Glutamatergic neuron (in vitro differentiated cells): ENCODE results near the gene SYNJ2. TPM values are rescaled to one million over a fixed set of nuclear protein-coding genes. Genes with fewer than 3 reads are reported as not detected.

Experiments used
- DNase-seq: peaks from one replicate; pipeline ENCODE4 v3.0.0; 2022
- H3K27ac Mint-ChIP-seq: one replicate; pipeline ENCODE4 v1.8.0; 2020; ENCODE audit warnings: mild to moderate bottlenecking, mixed read lengths, inconsistent platforms; ENCODE audit not compliant: unreplicated experiment
- H3K27me3 Mint-ChIP-seq: one replicate; pipeline ENCODE4 v1.8.0; 2020; ENCODE audit warnings: mild to moderate bottlenecking, moderate library complexity, mixed read lengths, inconsistent platforms; ENCODE audit not compliant: unreplicated experiment
- H3K36me3 Mint-ChIP-seq: one replicate; pipeline ENCODE4 v1.8.0; 2020; ENCODE audit warnings: mild to moderate bottlenecking, mixed read lengths, inconsistent platforms; ENCODE audit not compliant: unreplicated experiment
- H3K4me1 Mint-ChIP-seq: one replicate; pipeline ENCODE4 v1.8.0; 2020; ENCODE audit warnings: mild to moderate bottlenecking, low read depth, mixed read lengths, inconsistent platforms; ENCODE audit not compliant: unreplicated experiment
- H3K4me3 Mint-ChIP-seq: one replicate; pipeline ENCODE4 v1.8.0; 2020; ENCODE audit warnings: mild to moderate bottlenecking, mixed read lengths, inconsistent platforms; ENCODE audit not compliant: unreplicated experiment
- H3K9me3 Mint-ChIP-seq: one replicate; pipeline ENCODE4 v1.8.0; 2020; ENCODE audit warnings: mild to moderate bottlenecking, moderate library complexity, mixed read lengths, inconsistent platforms; ENCODE audit not compliant: unreplicated experiment
- total RNA-seq: library from RNA; stranded (reverse); fragmentation: NEBNext Ultra II Directional; extraction: Animal tissue kit (Norgen Biotek cat#: 25700); gene quantifications from one replicate; pipeline ENCODE4 v1.2.1, GENCODE V29; 2021; ENCODE audit not compliant: unreplicated experiment
- TF ChIP-seq, protein P1 (sequence below): fragments of 200-600 bp; sonication (generic); IDR thresholded peaks from one replicate; pipeline ENCODE4 v1.5.0; 2021; ENCODE audit not compliant: partially characterized antibody, unreplicated experiment

The SYNJ2 gene
- total RNA-seq, 1 donor from 2014 or later, result 2.4 TPM

DNA sequence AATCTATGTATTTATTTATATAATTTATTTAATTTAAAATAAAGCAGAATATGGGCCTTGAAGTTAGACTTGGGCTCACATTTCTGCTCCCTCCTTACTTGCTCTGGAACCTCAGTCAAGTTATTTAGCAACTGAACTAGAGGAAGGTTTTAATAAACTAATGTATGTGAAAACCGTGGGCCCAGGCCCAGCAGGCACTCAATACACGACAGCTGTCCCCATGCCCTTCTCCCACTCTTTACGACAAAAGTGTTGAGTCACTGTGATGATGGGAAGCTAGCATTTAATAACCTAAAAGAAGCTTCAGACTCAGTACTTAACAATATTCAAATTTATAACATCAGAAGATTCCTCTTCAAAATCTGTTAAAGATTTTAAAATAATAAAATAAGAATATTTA, 139.7 kb downstream of the SYNJ2 start:
- Mint-ChIP-seq H3K27ac (peak overlapping the region; percentile 82), H3K9me3 (peaks cover 5% of the 10 kb centered on the region)

DNA sequence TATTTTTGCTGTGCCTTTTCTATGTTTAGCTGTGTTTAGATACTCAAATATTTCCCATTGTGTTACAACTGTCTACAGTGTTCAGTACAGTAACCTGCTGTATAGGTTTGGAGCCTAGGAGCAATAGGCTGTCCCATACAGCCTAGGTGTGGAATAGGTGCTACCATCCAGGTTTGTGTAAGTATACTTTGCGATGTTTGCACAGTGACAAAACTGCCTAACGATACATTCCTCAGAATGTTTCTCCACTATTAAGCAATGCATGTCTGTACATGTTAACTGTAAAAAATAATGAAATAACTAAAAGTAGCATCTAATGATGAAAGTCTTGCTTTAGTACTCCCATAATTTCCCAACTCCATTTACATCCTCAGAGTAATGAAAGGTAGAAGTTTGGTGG, 140.4 kb downstream of the SYNJ2 start:
- Mint-ChIP-seq H3K4me1 (peaks cover 32% of the 10 kb centered on the region), H3K9me3 (peaks cover 5% of the 10 kb centered on the region), H3K27me3 (peaks cover 8% of the 10 kb centered on the region), H3K4me3 (no peak overlapping the region), H3K36me3 (peaks cover 15% of the 10 kb centered on the region), H3K27ac (peak overlapping the region; percentile 49)
- TF ChIP-seq, protein P1, sequence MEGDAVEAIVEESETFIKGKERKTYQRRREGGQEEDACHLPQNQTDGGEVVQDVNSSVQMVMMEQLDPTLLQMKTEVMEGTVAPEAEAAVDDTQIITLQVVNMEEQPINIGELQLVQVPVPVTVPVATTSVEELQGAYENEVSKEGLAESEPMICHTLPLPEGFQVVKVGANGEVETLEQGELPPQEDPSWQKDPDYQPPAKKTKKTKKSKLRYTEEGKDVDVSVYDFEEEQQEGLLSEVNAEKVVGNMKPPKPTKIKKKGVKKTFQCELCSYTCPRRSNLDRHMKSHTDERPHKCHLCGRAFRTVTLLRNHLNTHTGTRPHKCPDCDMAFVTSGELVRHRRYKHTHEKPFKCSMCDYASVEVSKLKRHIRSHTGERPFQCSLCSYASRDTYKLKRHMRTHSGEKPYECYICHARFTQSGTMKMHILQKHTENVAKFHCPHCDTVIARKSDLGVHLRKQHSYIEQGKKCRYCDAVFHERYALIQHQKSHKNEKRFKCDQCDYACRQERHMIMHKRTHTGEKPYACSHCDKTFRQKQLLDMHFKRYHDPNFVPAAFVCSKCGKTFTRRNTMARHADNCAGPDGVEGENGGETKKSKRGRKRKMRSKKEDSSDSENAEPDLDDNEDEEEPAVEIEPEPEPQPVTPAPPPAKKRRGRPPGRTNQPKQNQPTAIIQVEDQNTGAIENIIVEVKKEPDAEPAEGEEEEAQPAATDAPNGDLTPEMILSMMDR, result no peak
- DNase-seq, result no peak

More for the DNA sequence above, 139.7 kb downstream of the SYNJ2 start:
- TF ChIP-seq, protein P1, result no peak
- DNase-seq, result peak; percentile 34
- Mint-ChIP-seq H3K4me3 (peak overlapping the region; percentile 73), H3K4me1 (peaks cover 33% of the 10 kb centered on the region), H3K36me3 (peaks cover 15% of the 10 kb centered on the region), H3K27me3 (peaks cover 8% of the 10 kb centered on the region)

DNA sequence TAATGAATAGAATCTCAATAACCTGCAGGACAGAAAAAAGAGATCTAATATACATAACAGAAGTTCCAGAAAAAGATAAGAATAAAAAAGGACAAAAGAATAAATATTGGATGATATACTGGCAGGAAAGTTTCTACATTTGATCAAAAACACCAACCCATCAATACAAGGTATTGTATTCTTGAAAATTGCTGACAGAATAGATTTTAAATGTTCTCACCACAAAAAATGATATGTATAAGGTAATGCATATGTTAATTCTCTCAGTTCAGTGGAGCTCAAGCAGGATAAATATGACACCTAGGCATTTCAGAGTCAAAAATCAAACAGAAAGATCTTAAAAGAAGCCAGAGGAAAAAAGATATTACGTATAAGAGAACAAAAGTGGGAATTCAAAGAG, 142.6 kb downstream of the SYNJ2 start:
- no peak for DNase-seq
- Mint-ChIP-seq H3K27ac (no peak overlapping the region), H3K4me1 (peaks cover 13% of the 10 kb centered on the region), H3K4me3 (no peak overlapping the region), H3K27me3 (peaks cover 4% of the 10 kb centered on the region), H3K9me3 (peaks cover 1% of the 10 kb centered on the region), H3K36me3 (peaks cover 15% of the 10 kb centered on the region)
- TF ChIP-seq, protein P1, result no peak

DNA sequence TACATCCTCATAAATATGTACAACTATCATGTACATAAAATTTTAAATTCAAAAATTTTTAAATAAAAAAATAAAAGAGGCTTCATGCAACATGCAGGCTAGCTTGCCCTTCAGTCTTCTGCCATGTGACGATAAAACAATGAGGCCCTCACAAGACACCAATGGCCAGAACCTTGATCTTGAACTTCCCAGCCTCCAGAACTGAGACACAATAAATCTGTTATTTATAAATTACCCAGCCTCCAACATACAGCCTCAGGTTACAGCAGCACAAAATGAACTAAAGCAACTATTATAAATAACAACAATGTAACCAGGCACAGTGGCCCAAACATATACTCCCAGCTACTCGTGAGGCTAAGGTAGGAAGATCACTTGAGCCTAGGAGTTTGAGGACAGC, 143.6 kb downstream of the SYNJ2 start:
- Mint-ChIP-seq H3K9me3 (peaks cover 1% of the 10 kb centered on the region), H3K36me3 (peaks cover 15% of the 10 kb centered on the region), H3K4me3 (no peak overlapping the region), H3K27me3 (peaks cover 4% of the 10 kb centered on the region), H3K27ac (no peak overlapping the region), H3K4me1 (peaks cover 13% of the 10 kb centered on the region)
- DNase-seq, result no peak
- TF ChIP-seq, protein P1, result no peak

DNA sequence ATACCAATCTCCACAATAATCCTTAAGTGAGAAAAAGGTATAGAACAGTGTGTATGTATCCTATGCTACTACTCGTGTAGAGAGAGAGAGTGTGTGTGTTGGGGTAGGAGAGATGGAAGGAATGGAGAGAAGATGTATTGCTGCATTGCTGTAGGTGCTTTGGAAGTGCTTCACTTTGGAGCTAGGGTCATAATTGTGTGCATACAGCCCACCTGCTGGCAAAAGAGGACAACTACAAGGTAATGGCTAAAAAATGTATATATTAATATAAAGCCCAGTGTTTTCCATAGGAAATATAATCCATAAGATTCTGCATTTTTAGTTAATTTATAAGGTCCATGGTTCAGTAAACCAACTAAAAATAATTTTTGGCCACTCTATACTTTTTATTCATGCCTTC, 150.3 kb downstream of the SYNJ2 start:
- Mint-ChIP-seq H3K27me3 (no peaks in the 10 kb centered on the region), H3K36me3 (no peaks in the 10 kb centered on the region), H3K9me3 (no peaks in the 10 kb centered on the region), H3K27ac (peak overlapping the region; percentile 50), H3K4me1 (peaks cover 5% of the 10 kb centered on the region), H3K4me3 (no peak overlapping the region)
- TF ChIP-seq, protein P1, result peak; percentile 71
- no peak for DNase-seq
